HG03457 (cell line): Measurements from ENCODE around the gene AFG1L.
"Not testable (repeated sequence)": the region's sequence is repeated elsewhere in the genome, so short reads cannot be mapped to it uniquely, and the experiment has no call there.

Source experiments
- ATAC-seq: cut with Tn5 transposase; IDR thresholded peaks from one replicate; pipeline ENCODE4 v1.9.1; 2021; ENCODE audit warnings: moderate number of reproducible peaks; ENCODE audit not compliant: unreplicated experiment

Gene AFG1L

DNA sequence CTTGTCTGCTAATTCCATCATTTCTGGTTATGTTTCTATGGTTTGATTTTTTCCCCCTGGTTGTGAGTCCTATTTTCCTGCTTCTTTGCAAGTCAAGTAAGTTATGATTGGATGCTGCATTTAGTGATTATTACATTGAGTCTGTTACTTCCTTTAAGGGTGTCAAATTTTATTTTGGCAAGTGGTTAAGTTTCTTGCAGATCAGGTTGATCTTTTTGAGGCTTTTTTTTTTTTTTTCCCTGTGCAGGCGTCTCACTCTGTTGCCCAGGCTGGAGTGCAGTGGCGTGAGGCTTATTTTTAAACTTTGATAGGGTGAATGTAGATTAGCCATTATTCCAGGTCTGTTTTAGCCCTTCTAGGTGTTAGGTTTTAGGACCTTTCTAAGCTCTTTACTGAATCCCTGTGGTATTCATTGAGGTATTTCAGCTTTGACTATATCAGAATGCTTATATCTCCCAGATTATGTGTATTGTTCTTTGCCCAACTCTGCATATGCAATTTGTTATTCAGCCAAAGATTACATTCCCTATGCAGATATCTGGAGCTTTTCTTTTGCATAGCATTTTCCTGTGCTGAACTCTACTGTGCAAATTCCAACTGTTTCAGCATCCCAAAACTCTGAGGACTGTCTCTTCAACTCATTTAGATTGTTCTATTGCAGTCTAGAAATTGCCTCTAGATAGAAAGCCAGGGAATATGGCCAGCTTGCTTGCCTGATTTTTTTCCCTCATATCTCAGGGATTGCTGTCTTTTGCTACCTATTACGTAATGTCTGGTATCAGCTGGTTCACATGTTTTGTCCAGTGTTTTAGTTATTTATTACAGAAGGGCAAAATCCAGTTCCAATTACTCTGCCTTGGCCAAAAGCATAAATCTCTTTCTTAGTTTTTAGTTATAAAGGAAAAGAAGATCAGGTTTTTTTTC is 113.3 kb downstream of the AFG1L start:
- ATAC-seq = no peak

DNA sequence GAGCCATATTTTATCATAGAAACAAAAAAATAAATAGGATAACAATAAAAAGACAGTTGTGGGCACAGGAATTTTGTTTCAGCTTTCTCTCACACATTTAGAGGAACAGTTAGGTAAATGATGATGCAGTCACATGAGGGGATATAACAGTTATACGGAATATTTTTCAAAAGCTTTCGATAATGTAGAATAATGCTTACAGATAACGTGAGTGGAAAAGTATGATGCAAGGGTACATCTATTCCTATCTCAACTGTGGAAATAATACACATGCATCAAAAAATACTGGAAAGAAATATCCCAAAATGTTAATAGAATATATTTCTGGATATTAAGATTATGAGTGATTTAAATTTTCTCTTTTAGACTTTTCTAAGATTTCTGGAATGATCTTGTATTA is 114.0 kb downstream of the AFG1L start:
- ATAC-seq = no peak

DNA sequence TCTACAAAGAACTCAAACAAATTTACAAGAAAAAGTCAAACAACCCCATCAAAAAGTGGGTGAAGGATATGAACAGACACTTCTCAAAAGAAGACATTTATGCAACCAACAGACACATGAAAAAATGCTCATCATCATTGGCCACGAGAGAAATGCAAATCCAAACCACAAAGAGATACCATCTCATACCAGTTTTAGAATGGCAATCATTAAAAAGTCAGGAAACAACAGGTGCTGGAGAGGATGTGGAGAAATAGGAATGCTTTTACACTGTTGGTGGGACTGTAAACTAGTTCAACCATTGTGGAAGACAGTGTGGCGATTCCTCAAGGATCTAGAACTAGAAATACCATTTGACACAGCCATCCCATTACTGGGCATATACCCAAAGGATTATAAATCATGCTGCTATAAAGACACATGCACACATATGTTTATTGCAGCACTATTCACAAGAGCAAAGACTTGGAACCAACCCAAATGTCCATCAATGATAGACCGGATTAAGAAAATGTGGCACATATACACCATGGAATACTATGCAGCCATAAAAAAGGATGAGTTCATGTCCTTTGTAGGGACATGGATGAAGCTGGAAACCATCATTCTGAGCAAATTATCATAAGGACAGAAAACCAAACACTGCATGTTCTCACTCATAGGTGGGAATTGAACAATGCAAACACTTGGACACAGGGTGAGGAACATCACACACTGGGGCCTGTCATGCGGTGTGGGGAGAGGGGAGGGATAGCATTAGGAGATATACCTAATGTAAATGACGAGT is 121.4 kb downstream of the AFG1L start:
- ATAC-seq = not testable (repeated sequence)

DNA sequence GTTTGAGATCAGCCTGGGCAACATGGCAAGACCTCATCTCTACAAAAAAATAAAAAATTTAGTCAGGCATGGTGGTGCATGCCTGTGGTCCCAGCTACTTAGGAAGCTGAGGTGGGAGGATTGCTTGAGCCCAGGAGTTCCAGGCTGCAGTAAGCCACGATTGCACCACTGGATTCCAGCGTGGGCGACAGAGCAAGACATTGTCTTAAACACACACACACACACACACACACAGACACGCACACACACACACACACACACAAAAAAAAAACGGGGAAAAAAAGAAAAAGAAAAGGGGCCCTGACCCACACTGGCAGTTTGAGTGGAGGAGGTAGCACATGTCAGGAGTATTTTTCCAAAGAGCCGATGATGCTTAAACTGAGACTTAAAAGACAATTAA is 122.2 kb downstream of the AFG1L start:
- ATAC-seq = no peak

DNA sequence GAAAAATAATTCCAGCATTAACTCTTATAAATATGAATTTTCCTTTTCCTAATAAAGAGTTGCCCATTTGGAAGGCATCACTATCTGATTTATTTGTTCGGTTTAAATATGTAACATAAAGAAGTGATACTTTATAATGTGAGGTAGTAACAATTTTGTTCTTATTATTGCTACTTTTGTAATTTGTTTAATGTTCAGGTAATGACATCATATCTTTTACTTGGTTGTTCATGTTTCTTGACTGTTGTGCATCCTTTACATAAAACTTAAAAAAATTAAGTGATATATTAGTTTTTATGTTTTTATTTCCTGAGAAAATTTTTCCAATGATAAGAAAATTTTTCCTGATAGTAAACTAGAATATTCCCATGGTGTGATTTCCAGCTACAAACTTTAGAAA is 124.6 kb downstream of the AFG1L start:
- ATAC-seq = no peak

DNA sequence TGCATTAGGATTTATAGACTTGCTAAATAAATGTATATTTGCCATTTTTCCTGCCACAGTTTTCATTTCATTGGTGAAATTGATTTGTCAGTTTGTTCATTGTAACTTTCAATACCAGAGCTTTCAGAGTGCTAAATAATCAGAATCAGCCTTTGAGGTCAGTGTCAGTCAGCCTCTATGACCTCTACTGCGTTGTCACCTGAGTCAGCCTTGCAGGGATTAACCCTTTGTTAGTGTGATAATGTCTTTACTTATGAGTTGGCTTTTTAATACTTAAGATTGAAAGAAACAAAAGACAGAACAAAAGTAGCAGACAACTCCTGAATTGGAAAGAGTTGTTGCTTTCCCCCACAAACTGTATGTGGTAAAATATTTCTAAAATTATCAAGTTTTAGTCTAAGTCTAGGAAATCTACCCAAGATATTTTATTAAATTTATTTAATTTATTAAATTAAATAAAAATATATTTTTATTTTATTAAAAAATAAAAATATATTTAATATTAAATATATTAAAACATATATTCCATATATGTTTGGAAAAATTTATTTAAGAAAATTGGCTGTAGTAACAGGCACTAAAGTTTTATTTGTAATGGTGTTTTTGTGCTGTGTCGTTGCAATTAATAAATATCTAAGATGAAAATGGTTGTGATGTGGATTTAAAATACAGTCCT is 125.2 kb downstream of the AFG1L start:
- ATAC-seq = no peak

DNA sequence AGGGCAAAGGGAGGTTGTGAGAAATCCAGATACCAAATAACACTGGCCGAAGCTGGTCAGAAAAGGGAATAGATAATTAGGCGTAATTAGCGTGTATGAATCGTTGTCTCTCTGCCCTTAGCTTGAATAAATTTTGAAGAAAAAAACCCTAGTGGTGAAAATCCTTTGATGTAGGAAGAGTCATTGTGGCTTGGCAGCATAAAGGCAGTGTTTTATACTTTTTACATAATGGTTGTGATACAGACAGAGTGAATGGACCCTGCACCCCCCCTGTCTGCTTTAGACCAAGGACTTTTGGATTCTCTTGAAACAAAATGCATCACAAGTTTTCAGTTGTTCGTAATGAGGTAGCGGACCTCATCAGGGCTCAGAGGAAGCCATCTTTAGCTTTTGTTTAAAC is 126.5 kb downstream of the AFG1L start:
- ATAC-seq = no peak

DNA sequence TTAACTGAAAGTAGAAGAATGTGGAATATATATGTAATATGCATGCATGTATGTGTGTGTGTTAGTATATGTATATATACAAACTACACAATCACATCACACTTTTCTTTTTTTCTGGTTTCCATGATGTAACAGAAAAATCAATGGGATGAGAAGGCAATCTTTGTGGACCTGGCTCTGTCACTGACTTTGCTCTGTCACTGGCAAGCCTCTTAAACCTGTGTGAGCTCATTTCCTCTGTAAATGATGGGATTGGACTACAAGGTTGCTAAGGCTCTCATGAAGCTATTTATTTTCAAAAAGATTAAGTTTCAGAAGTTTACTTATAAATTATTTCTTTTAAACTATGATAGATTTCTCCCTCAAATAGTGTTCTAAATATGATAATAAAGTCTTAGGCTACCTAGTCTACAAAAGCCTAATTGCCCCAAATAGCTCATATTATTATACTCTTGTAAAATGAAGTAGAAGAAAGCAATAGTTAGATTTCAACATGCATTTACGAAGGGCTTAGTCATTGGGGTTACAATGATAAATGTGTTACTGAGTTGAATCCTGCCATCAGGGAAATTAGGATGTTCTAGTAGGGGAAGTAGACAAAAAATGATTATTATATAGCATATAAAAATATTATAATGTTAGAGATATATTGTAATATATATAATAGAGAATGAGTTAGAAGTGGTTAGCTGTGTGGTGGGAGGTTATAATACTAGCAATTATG is 129.3 kb downstream of the AFG1L start:
- no peak for ATAC-seq

DNA sequence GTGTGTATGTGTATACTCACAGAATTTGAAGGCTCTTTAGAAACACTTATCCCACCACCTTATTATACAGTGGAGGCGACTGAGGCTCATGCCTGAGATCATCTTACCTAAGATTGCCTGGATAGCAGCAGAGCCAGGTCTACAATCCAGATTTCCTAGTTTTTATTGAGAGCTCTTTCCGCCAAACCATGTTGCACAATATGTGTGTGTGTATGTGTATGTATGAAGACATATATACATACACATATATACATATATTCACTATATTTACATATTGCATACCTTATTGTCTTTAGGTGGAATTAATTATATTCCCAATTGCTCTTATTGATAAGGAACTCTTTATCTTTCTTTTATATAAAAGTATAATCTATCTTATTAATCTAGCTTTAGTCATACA is 130.6 kb downstream of the AFG1L start:
- ATAC-seq = no peak

DNA sequence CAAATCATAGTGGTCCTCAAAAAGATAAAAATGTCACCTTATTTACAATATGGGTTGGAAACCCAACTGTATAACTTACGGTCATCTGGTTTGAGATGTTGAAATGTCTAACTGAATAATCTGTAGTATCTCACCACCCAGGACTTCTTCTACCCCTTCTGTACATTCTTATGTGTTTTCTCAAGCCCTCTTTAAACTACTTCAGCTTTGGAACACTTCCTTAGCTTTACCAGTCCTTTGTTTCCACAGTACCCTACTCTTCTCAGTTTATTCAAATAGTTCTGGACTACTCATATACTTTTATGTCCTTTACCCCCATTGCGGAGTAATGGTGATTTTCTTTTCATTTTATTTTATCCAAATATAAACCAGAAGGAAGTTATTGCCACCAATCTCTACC is 137.3 kb downstream of the AFG1L start:
- ATAC-seq = no peak

DNA sequence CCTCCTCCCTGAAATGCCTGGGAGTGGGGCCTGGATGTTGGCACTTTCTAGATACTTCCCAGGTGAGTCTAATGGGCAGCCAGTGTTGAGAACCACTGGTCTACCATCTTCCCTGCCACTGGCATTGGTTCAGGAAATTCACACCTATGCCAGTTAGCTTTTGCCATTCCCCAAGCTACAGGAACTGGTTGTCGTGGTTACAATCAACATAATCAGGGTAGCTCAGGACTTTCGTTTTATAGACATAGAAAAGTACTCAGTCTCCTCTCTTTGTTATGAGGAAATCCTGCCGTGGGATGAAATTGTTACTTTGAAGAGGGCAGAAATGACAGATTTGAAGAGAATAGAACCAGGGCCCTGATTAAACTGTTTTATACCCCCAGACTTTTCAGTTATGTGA is 137.9 kb downstream of the AFG1L start:
- no peak for ATAC-seq

DNA sequence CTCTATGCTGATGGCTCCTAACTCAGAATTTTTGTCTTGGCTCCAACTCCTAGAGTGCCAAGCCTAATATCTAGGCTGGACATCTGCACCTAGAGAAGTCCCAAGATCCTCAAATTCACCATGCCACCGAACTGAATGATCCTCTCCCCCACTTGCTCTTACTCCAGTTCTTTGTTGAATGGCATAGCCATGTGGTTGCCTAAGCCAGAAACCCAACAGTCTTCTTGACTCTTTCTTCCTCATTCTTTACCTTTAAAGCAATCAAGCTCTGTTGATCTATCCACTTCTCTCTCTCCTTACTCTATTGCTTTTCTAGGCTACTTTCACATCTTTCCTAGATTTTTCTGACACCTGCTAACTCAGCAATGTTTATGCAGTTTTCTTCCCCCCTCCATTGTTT is 139.4 kb downstream of the AFG1L start:
- ATAC-seq = no peak

DNA sequence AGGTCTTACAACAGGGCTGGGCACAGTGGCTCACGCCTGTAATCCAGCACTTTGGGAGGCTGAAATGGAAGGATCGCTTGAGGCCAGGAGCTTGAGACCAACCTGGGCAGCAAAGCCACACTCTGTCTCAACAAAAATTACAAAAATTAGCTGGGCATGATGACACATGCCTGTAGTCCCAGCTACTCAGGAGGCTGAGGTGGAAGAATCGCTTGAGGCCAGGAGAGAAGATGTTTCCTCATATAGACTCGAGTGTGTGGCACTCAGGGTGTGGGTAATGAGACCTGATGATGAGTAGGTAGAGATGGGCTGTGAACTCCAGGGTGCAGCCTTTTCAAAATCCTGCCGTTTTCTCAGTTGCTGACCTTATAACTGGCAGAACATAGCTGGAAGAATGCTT is 140.5 kb downstream of the AFG1L start:
- ATAC-seq = no peak

DNA sequence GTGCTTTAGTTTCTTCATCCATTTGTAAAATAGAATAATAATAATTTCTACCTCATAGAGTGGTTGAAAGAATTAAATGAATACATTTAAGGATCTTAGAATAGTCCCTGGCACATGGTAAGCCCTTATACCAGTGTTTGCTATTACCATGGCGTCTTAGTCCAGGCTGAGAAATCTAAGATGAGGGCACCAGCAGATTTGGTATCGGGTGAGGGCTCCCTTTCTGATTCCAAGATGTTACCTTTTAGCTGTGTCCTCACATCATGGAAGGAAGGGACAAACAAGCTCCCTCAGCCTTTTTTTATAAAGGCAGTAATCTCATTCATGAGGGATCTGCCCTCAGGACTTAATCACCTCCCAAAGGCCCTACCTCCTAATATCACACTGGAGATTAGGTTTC is 141.9 kb downstream of the AFG1L start:
- no peak for ATAC-seq

DNA sequence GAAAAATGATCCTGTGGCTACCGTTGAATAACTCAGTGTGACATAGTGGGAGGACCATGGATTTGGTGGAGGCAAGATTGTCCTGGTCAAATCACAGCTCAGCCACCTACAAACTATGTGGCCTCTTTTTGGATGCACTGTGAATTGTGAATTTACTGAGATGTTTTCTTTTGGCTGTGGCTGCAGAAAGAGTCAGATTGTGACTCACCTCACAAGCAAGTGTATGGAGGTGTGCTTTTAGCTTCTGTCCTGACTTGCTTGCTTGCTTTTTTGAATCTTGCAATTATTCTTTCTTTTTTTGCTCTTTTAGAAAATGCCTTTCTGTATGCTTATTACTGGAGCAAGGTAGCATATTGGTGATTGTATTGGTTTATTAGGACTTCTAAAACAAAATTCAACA is 143.0 kb downstream of the AFG1L start:
- ATAC-seq = no peak

DNA sequence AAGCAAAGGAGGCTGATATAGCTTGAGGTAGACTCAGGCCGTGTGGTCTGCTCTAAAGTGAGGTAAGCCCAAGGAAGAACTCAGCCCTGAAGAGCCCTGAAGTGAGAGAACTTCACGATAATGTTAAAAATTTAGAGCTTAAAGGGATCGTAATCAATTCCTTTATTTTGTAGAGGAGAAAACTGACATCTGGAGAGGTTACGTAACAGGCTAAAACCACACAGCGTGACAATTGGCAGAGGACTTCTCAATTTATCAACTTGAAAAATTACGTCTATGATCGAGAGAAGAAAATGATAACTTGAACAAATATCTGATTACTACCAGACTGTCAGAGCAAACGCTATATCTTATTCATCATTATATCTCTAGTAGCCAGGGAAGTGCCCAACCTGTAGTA is 144.1 kb downstream of the AFG1L start:
- no peak for ATAC-seq

DNA sequence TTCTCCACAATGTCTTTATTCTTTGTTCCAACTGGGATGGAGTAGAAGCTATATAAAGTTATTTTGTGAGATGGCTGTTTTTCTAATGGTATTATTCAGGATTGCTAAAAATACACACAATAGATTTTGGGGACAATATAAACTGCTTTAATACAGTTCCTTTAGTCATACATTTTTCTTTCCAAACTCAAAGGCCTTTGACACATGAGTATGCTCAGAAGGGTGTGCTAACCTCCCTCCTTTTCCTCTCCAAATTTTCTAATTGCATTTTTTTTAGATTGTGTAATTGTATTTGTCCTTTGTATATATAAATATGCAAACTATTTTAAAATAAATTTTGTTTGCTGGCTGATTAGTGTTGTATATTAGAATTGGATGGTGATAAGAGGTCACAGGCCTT is 146.3 kb downstream of the AFG1L start:
- no peak for ATAC-seq

DNA sequence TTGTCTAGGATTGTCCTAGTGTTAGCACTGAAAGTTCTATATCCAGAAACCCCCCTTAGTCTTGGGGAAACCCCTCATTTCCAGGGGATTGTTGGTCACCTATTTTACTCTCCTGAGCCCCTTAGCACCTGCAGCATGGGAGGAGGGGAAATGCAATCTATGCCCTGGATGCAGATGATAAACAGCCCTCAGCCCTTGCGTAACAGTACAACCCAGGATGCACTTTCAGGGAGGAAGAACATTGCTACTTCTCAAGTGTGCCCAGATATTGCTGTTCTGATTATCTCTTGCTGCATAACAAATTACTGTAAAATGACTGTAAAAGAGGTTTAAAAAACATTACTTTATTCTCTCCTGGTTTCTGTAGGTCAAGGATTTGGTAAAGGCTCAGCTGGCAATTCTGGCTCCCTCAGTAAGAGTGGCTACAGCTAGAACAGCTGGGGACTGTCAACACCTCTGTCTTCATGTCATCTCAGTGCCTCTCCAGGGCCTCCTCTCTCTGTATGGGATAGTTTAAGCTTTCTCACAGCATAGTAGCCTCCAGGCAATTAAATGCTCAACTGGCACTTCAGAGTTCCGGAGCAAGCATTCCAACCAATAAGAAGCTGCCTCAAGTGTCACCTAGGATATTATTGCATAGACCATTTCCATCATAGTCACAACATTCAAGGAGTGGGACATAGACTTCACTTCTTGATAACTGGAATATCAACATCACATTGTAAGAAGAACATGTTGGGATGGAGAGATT is 148.1 kb downstream of the AFG1L start:
- ATAC-seq = no peak

DNA sequence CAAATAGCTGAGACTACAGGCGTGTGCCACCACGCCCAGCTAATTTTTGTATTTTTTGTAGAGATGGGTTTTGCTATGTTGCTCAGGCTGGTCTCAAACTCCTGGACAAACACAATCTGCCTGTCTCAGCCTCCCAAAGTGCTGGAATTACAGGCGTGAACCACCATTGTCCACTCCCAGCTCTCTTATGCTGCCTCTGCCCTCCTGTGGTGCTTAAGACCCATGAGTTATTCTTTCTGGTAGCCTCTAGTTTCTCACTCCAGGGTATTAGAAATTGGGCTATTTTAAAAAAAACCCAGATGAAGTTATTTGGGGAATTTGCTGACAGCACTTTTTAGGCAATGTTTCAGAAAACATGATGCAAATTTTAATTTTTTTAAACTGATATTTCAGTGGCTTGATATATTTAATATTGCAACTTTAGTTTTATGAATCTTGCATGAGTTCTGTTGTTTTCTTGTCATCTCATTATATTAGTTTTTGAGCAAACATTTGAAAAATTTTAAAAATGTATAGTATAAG is 151.8 kb downstream of the AFG1L start:
- no peak for ATAC-seq

DNA sequence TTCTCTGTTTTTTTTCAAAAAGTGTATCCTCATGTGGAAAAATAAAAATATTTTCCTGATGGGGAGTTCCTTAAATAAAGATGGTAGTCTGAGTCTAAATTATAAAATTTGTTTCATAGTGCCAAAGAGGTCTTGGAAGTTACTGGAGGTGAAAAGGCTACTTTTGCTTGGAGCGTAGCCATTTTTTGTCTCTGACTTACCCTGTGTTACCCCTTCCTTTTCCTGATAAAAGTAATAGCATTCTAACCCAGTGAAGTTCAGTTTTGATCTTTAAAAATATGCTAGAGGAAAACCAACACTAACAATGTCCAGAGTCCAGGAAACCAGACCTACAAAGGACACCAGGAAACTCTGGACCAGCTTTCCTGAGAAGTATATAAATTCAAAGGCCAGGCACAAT is 153.6 kb downstream of the AFG1L start:
- ATAC-seq = no peak
